Lower lobe of right lung (tissue), 2 donors: ENCODE measurements around the gene KCTD11. TPM values are rescaled to one million over a fixed set of nuclear protein-coding genes. Genes with fewer than 3 reads are reported as not detected.

Experiments
- ATAC-seq, 2 donors: fragments of 200-7000 bp; cut with Tn5 transposase; one replicate each; pipeline ENCODE4 v1.9.1; 2020 to 2022; ENCODE audit warnings: mild to moderate bottlenecking in 2 of 2, moderate library complexity in 2 of 2
- DNase-seq: peaks from one replicate; pipeline ENCODE4 v3.0.0-alpha.2; 2020
- H3K27ac ChIP-seq: fragments of 200-600 bp; one replicate; pipeline ENCODE4 v1.8.0; 2022
- H3K27me3 ChIP-seq: fragments of 200-600 bp; one replicate; pipeline ENCODE4 v1.8.0; 2022; ENCODE audit warnings: low read depth
- H3K36me3 ChIP-seq: fragments of 200-600 bp; one replicate; pipeline ENCODE4 v1.8.0; 2022; ENCODE audit warnings: mild to moderate bottlenecking
- H3K4me1 ChIP-seq: fragments of 200-600 bp; one replicate; pipeline ENCODE4 v1.8.0; 2022
- H3K4me3 ChIP-seq: fragments of 200-600 bp; one replicate; pipeline ENCODE4 v1.8.0; 2022; ENCODE audit warnings: mild to moderate bottlenecking
- H3K9me3 ChIP-seq: fragments of 200-600 bp; one replicate; pipeline ENCODE4 v1.8.0; 2022
- intact Hi-C: fragments of 100-400 bp; cut with DNase I; formaldehyde crosslinking; loops from one replicate; pipeline ENCODE4 v1.11.0; 2022
- total RNA-seq: library from RNA; stranded (reverse); fragmentation: NEBNext Ultra II Directional; extraction: Animal tissue kit (Norgen Biotek cat#: 25700); gene quantifications from one replicate; pipeline ENCODE4 v1.2.1, GENCODE V29; 2021
- TF ChIP-seq, protein P1 (sequence below): fragments of 200-600 bp; IDR thresholded peaks from one replicate; pipeline ENCODE4 v1.8.0; 2022; ENCODE audit warnings: antibody characterized with exemption, mild to moderate bottlenecking
- donor health status: DM: no; HTN: yes; CAD: no; lungs with severe emphysema.

The KCTD11 gene
- total RNA-seq, 1 donor from 2014 or later, result 11.0 TPM

DNA sequence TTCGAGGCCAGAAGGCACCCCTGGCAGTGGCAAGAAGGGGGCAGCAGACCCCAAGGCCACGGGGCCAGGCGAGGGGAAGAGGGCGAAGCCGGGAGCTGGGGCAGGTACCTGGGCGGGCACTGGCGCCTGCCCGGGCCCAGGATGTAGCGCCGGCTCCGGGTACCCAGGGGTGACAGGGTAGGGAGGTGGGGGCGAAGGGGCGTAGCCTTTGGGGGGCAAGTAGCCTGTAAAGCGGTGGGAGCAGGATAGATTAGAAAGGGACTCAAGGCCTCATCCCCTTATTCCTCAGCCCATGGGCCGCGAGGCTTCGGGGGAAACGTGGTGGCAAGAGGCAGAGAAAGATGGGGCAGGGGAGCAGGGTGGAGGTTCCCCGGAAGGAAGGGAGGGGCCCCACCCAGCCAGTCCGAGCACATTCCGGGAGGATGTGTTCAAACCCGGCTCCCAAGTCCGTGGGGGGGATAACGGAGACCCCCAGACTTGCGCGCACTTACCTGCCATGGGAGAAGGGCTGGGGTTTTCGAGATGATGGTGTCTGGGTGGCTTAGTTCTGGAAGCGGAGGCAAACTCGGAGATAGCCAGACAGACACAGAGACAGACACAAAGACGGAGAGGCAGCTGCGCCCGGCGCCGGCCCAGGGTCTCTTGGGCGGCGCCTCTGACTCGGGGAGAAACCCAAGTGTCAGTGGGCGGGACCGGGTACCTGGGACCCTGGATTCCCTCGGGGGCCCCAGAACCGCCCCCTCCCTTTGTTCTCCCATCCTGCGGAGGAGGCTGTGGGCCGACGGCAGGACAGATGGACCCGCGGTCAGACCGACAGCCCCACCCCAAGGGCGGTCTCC is 41.9 kb downstream of the KCTD11 start:
- H3K36me3 ChIP-seq, result peaks cover 28% of the 10 kb centered on the region
- no peaks in the 10 kb centered on the region for H3K27me3 ChIP-seq
- no peak for DNase-seq
- peaks cover 26% of the 10 kb centered on the region for H3K4me1 ChIP-seq
- peak; percentile 41 for ATAC-seq
- H3K4me3 ChIP-seq, result peak overlapping the region; percentile 86
- peak overlapping the region; percentile 87 for H3K27ac ChIP-seq
- H3K9me3 ChIP-seq, result no peaks in the 10 kb centered on the region
- intact Hi-C loops, result no loop called here
- TF ChIP-seq, protein P1, sequence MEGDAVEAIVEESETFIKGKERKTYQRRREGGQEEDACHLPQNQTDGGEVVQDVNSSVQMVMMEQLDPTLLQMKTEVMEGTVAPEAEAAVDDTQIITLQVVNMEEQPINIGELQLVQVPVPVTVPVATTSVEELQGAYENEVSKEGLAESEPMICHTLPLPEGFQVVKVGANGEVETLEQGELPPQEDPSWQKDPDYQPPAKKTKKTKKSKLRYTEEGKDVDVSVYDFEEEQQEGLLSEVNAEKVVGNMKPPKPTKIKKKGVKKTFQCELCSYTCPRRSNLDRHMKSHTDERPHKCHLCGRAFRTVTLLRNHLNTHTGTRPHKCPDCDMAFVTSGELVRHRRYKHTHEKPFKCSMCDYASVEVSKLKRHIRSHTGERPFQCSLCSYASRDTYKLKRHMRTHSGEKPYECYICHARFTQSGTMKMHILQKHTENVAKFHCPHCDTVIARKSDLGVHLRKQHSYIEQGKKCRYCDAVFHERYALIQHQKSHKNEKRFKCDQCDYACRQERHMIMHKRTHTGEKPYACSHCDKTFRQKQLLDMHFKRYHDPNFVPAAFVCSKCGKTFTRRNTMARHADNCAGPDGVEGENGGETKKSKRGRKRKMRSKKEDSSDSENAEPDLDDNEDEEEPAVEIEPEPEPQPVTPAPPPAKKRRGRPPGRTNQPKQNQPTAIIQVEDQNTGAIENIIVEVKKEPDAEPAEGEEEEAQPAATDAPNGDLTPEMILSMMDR, result no peak

DNA sequence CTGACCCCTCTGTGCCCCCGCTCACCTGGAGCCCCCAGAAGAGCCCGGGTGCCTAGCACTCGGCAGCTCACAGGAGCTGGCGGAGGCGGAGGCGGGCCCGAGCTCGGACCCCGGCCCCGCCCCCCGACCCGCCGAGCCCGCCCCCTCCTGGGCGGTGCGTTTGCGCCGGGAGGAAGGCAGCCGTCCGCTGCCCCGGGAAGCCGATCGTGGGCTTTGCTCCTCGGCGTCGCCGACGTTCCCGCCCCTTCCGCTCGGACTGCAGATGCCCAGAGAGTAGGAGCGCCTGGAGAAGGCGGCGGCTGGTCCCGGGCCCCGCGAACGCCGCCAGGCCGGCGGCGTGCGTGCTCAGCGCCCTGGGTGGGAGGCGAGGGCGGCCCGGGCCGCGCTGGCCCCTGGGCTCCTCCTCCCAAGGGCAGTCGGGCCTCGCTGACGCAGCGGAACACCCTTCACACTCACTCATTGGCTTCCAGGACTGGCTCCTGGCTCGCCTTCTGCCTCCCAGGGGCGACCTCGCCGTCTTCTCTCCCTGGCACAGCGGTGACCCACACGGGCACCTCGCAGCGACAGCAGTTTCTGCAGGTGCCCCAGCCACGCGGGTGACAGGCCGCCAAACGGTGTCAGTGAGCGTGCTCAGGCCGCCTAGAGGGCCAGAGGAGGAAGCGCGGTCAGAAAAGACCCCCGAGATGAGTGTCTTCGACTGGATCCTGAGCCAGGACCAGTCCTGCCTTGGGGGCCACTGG is 42.7 kb downstream of the KCTD11 start, which contains the start of gene PLSCR3:
Gene PLSCR3 (minus strand): TSS at position 74 of the 740 bp plus-strand sequence. CDS start 415 bp downstream, outside the sequence.
- peak; percentile 91 for DNase-seq
- no peaks in the 10 kb centered on the region for H3K9me3 ChIP-seq
- ATAC-seq, result peak; percentile 95 to 97
- peak within 1 kb of the TSS; percentile 86 for H3K4me3 ChIP-seq
- H3K27me3 ChIP-seq, result no peaks in the 10 kb centered on the region
- TF ChIP-seq, protein P1, result no peak
- peaks cover 26% of the 10 kb centered on the region for H3K4me1 ChIP-seq
- intact Hi-C loops, result no loop called here
- peaks cover 21% of the 10 kb centered on the region for H3K36me3 ChIP-seq
- peak within 1 kb of the TSS; percentile 87 for H3K27ac ChIP-seq

DNA sequence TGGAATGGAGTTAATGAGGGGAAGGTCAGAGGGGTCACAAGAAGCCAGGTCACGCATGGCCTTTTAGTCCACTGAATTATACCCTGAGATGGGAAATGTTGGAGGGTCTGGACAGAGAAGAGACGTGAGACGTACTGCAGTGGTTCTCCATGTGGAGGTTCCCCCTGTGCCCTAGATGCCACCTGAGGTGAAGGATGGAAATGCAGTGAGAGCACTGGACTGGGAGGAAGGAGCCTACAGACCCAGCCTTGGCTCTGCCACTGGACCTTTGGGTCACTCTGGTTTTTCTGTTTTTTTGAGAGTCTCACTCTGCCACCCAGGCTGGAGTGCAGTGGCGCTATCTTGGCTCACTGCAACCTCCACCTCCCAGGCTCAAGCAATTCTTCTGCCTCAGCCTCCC is 44.2 kb downstream of the KCTD11 start:
- H3K27ac ChIP-seq, result no peak overlapping the region
- TF ChIP-seq, protein P1, result no peak
- intact Hi-C loops, result no loop called here
- peaks cover 9% of the 10 kb centered on the region for H3K36me3 ChIP-seq
- DNase-seq (no peak), ATAC-seq (no peak)
- H3K4me3 ChIP-seq, result no peak overlapping the region
- H3K27me3 ChIP-seq, result no peaks in the 10 kb centered on the region
- no peaks in the 10 kb centered on the region for H3K9me3 ChIP-seq
- H3K4me1 ChIP-seq, result peaks cover 22% of the 10 kb centered on the region

DNA sequence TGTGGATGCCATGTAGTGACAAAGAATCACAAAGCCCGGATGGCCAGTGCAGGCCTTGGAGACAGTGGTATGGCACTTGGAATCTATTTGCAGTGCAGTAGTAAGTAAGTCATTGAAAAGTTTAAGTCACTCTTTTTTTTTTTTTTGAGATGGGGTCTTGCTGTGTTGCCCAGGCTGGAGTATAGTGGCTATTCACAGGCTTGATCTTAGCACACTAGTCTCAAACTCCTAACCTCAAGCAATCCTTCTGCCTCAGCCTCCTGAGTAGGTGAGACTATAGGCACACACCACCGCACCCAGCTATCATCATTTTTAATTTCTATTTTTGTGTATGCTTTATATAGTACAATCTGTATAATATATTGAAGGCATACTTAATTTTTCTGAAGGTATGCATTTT is 46.6 kb downstream of the KCTD11 start:
- no peak overlapping the region for H3K27ac ChIP-seq
- peaks cover 24% of the 10 kb centered on the region for H3K4me1 ChIP-seq
- no peaks in the 10 kb centered on the region for H3K9me3 ChIP-seq
- DNase-seq (no peak), ATAC-seq (no peak)
- no peaks in the 10 kb centered on the region for H3K36me3 ChIP-seq
- H3K27me3 ChIP-seq, result no peaks in the 10 kb centered on the region
- H3K4me3 ChIP-seq, result no peak overlapping the region
- TF ChIP-seq, protein P1, result no peak
- intact Hi-C loops, result no loop called here

DNA sequence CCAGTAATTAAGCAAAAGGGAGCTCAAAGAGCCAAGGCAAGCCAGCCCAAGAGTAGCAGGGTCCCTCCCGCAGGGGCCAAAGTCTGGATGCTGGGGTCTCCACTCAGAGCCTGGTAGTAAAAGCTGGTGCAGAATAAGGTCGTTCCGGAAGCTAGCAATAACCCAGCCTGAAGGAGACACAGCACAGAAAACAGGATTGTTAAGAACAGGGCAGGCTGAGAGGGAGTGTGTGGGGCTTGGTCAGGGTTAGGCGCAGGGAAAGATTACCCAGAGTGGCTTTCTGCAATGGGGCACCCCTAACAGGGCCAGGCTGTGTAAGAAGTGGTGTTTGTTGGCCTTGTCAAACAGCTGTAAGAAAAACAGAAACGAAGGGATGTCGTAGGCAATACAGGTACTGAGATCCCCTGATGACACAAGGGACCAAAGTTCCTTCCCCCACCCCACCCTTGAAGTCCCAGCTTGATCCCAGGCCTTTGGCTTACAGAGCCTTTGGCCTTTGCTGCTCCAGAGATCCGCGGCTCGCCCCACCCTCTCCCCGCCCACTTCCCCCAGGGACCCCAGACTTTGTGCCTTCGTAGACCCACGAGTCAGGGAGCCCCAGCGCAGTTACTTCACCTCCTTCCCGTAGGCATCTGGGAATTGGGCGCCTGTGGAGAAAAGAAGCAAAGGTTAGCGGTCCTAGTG is 51.2 kb downstream of the KCTD11 start:
- intact Hi-C loops, result no loop called here
- Histone ChIP-seq H3K9me3 (no peaks in the 10 kb centered on the region), H3K27ac (peak overlapping the region; percentile 85), H3K36me3 (no peaks in the 10 kb centered on the region), H3K4me3 (peak overlapping the region; percentile 77), H3K27me3 (no peaks in the 10 kb centered on the region), H3K4me1 (peaks cover 20% of the 10 kb centered on the region)
- DNase-seq (no peak), ATAC-seq (peak in 1 of 2 donors; percentile 1)
- TF ChIP-seq, protein P1, result no peak
